WTC11 (cell line): Measurements from ENCODE around the gene KHDC1L.

Experiments
- SP1 ChIP-seq: sonication (generic); formaldehyde crosslinking; conservative IDR thresholded peaks from 2 replicates; pipeline ENCODE4 v1.8.1; 2022; ENCODE audit warnings: missing genetic modification reagents
- TF ChIP-seq, protein P1 (sequence below): sonication (generic); formaldehyde crosslinking; IDR thresholded peaks from 2 replicates; pipeline ENCODE4 v1.8.0; 2022; ENCODE audit warnings: mild to moderate bottlenecking, missing genetic modification reagents

DNA sequence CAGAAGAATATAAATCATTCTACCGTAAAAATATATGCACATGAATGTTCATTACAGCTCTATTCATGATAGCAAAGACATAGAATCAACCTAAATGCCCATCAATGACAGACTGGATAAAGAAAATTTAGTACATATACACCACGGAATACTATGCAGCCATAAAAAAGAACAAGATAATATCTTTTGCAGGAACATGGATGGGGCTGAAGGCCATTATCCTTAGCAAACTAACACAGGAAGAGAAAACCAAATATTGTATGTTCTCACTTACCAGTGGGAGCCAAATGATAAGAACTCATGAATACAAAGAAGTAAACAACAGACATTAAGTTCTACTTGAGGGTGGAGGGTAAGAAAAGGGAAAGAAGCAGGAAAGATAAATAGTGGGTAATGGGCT is 8.4 kb downstream of the KHDC1L start:
- TF ChIP-seq, protein P1, sequence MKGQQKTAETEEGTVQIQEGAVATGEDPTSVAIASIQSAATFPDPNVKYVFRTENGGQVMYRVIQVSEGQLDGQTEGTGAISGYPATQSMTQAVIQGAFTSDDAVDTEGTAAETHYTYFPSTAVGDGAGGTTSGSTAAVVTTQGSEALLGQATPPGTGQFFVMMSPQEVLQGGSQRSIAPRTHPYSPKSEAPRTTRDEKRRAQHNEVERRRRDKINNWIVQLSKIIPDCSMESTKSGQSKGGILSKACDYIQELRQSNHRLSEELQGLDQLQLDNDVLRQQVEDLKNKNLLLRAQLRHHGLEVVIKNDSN (CRISPR knock-in tag): no peak
- TF ChIP-seq SP1: no peak
